ENCODE data around the gene DIRAS2.
"Not testable (repeated sequence)": the region's sequence is repeated elsewhere in the genome, so short reads cannot be mapped to it uniquely, and the experiment has no call there.

GRCh38 chr9:90656876-90657275, 14.3 kb upstream of the DIRAS2 start:
- TF ChIP-seq CTCF (conservative IDR thresholded peaks at IDR 0.05; ENCODE audit: low read depth, low read length); EZH2 (IDR thresholded peaks at IDR 0.05; ENCODE audit: borderline replicate concordance, low read depth, low read length, poor library complexity, severe bottlenecking): not testable (repeated sequence)
